ENCODE results near the gene NBAS.

GRCh38 chr2:15242936-15243461 is 318.1 kb downstream of the NBAS start:
- TF ChIP-seq, protein P1, sequence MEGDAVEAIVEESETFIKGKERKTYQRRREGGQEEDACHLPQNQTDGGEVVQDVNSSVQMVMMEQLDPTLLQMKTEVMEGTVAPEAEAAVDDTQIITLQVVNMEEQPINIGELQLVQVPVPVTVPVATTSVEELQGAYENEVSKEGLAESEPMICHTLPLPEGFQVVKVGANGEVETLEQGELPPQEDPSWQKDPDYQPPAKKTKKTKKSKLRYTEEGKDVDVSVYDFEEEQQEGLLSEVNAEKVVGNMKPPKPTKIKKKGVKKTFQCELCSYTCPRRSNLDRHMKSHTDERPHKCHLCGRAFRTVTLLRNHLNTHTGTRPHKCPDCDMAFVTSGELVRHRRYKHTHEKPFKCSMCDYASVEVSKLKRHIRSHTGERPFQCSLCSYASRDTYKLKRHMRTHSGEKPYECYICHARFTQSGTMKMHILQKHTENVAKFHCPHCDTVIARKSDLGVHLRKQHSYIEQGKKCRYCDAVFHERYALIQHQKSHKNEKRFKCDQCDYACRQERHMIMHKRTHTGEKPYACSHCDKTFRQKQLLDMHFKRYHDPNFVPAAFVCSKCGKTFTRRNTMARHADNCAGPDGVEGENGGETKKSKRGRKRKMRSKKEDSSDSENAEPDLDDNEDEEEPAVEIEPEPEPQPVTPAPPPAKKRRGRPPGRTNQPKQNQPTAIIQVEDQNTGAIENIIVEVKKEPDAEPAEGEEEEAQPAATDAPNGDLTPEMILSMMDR (conservative IDR thresholded peaks at IDR 0.05; ENCODE audit: low read depth, low read length) = no peak
- TF ChIP-seq RAD21 (IDR thresholded peaks at IDR 0.05; ENCODE audit: low read length) (no peak), CEBPB (IDR thresholded peaks at IDR 0.05; ENCODE audit: low read depth, low read length) (no peak), SMC3 (IDR thresholded peaks at IDR 0.05; ENCODE audit: low read depth, low read length) (no peak), POLR2A (IDR thresholded peaks at IDR 0.05; ENCODE audit: low read depth, low read length) (no peak), RCOR1 (IDR thresholded peaks at IDR 0.05; ENCODE audit: insufficient replicate concordance, low read length) (no peak)

Measured in IMR-90 (cell line).